Measurements from ENCODE around the gene SERPINI2.

SERPINI2 gene, protein sequence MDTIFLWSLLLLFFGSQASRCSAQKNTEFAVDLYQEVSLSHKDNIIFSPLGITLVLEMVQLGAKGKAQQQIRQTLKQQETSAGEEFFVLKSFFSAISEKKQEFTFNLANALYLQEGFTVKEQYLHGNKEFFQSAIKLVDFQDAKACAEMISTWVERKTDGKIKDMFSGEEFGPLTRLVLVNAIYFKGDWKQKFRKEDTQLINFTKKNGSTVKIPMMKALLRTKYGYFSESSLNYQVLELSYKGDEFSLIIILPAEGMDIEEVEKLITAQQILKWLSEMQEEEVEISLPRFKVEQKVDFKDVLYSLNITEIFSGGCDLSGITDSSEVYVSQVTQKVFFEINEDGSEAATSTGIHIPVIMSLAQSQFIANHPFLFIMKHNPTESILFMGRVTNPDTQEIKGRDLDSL

DNA sequence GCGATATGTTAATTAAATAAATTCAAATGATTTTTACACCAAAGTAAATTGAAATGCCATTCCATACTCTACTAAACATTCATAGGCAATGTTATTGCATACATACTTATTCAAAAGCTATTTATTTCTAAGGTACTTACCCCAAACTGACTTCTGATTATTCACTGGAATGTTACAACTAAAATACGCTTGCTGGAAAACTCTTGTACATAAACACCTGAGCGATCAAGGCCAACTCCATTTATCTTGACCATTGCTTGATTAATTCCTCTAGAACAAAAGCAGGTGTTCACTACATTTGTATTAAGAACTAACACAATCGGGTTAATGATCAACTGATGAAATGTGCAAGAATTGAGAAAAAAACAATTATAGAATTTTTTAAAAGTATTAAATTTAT lies at the start of gene SERPINI2:
Gene SERPINI2 (minus strand): TSS at position 180 of the 400 bp plus-strand sequence. CDS start 2,208 bp downstream, outside the sequence.
- DNase-seq, result no peak

DNA sequence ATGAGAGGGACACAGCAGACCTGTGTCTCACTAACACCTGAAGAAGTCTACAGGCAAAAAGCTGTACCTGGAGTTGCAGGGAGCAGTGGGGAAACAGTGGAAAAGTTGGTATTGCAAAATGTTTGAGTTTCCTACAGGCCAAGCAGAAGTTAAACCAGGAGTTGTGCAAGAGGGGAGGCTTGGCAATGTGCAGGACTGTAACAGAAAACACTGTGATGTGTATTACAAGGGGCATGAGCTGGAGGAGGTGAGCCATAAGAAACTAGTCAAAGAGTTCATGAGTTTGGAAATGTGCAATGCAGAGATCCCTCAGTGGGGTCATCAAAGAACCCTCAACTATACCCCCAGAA lies 47.1 kb upstream of the SERPINI2 start:
- DNase-seq, result no peak

DNA sequence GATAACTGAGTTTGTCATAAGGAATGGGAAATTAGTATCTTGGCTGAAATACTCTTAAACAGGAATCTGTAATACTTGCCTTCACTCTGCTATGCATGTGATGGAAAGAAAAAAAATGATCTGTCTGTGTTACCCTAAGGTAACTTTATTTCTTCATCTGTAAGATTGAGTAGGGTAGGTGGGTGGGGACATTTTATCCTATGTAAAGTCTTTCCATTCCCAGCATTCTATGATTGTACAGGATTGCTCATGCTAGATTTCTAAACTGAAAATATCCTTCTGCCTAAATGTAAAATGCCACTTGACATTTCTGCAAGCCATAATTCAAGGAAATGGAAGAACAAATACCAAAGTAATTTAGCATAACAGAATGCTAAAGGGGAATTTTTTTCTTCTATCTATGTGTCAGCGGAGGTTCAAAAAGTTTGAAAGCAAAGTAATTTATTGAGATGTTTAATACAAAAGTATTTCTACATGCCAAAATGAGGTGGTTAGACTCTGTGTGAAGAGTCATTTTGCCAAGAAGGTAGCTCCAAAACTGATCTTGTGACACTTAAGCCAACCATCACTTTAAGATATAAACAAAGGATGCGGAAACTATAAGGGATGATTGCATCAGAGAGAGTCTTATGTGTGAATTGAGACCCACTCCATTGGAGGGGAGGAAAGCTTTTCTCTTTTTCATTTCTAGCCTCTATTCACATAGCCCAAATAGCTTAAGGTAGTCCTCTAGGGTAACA lies 46.6 kb upstream of the SERPINI2 start:
- no peak for DNase-seq

DNA sequence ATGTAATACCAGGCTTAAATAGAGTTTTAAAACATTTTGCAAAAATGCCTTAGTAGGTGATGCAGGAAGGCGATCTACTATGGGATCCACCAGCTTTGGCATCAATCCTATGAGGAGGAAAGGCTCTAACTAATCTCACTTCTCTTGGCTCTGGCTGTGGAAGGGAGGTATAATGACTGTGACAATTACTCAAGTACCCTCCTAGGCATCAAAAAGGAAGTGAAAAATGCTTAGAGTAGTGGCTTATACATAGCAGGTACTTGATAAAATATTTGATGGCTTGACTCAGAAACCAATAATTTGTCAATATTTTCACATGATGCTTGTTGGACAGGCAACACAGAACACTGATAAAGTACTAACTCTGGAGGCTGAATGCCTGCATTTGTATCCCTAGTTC lies 34.1 kb upstream of the SERPINI2 start:
- DNase-seq, result no peak

DNA sequence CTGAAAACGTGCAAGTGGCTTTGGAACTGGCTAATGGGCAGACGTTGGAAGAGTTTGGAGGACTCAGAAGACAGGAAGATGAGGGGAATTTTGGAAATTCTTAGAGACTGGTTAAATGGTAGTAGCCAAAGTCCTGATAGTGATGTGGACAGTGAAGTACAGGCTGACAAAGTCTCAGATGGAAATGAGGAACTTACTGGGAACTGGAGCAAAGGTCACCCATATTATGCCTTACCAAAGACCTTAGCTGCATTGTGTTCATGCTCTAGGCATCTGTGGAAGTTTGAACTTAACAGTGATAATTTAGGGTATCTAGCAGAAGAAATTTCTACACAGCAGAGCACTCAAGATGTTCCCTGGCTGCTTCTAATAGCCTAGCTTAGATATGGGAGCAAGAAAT lies 28.6 kb upstream of the SERPINI2 start:
- DNase-seq, result no peak

DNA sequence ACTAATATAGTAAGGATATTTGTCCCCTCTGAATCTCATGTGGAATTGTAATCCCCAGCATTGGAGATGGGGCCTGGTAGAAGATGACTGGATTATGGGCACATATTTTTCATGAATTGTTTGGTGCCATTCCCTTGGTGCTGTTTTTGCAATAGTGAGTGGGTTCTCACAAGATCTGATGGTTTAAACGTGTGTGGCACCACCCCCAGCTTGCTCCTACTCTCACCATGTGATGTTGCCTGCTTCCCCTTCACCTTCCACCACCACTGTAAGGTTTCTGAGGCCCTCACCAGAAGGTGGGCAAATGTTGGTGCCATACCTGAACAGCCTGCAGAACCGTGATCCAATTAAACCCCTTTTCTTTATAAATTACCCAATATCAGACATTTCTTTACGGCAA lies 28.1 kb upstream of the SERPINI2 start:
- DNase-seq, result no peak

DNA sequence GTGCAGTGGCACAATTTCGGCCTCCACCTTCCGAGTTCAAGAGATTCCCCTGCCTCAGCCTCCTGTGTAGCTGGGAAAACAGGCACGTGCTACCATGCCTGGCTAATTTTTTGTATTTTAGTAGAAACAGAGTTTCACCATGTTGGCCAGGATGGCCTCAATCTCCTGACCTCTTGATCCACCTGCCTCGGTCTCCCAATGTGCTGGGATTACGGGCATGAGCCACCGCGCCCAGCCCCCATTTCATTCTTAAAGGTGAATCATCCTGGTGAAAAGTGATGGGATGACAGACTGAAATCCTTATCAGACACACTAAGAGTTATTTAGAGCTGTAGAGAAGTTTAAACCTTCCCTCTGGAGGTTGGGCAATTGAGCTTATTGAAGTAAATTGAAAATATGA lies 24.1 kb upstream of the SERPINI2 start:
- no peak for DNase-seq

DNA sequence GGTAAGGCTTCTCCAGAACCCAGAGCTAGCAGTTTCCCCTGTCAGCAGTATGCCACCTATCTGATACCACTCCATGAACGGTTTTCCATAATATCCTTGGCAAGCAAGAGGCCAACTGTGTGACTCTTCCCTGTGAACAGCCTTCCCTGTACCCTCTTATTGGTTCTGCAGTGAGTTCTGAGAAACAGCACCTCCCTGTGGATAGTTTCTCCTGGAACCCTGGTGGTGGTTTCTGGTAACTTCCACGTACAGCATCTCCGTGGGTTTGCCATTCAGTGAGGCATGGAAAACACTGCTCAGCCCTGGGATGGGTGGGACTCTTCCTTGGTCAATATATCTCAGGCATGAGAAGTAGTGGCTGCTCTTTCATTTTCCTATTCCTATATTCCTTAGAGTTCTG lies 19.4 kb upstream of the SERPINI2 start:
- DNase-seq, result no peak

DNA sequence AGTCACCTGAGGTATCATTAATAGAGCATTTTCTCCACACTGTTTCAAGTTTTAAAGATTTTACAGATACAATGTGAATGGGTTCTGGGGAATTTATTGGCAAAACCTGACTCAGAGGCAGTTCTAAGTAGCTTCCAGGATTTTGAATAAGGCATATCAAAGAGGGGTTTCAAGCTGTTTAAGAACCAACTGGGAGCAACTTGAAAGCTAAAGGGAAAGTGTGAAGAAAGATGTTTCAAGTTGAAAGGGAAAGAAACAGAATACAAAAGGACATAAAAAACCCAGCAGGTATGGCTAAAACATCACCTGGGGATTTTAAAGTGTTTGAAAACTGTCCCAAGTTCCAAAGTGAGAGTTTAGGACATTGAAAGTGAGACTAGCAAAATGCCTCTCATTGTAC lies 17.8 kb upstream of the SERPINI2 start:
- no peak for DNase-seq

DNA sequence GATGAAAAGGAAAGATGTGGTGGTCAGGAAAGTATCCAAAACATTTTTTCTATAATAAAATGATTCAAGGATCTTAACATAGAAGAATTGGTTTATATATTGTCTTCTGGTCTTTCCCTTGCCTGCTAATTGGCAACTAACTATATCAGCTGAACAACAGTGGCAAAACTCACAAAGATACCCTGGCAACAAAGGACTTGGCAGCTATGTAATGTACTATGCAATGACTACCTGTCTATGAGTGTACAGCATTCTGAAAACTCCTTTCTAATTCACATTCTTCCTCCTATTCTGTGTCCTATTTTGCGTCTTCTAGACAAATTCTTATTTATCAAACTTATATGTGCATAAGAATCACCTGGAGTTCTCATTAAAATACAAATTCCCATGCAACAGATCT lies 15.7 kb upstream of the SERPINI2 start:
- no peak for DNase-seq

DNA sequence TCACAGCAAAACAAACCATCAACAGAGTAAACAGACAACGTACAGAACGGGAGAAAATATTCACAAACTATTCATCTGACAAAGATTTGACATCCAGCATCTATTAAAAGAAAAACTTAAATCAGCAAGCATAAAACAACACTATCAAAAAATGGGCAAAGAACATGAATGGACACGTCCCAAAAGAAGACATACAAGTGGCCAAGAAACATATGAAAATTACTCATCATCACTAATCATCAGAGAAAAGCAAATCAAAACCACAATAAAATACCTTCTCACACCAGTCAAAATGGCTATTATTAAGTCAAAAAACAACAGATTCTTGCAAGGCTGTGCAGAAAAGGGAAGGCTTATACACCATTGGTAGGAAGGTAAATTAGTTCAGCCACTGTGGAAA lies 13.7 kb upstream of the SERPINI2 start:
- DNase-seq, result no peak

DNA sequence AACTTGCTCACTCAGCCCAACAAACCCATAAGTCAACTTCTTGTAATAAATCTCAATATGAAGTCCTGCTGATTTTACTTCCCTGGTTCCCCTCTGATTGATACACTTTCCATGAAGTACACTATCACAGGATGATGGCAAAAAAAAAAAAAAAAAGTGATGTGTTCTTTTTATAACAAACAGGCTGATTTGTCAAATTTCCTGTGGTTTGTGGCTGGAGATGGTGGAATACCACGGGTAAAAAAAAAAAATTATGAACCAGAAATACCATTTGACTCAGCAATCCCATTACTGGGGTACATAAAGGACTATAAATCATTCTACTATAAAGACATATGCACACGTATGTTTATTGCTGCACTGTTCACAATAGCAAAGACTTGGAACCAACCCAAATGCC lies 10.7 kb upstream of the SERPINI2 start:
- DNase-seq, result no peak

DNA sequence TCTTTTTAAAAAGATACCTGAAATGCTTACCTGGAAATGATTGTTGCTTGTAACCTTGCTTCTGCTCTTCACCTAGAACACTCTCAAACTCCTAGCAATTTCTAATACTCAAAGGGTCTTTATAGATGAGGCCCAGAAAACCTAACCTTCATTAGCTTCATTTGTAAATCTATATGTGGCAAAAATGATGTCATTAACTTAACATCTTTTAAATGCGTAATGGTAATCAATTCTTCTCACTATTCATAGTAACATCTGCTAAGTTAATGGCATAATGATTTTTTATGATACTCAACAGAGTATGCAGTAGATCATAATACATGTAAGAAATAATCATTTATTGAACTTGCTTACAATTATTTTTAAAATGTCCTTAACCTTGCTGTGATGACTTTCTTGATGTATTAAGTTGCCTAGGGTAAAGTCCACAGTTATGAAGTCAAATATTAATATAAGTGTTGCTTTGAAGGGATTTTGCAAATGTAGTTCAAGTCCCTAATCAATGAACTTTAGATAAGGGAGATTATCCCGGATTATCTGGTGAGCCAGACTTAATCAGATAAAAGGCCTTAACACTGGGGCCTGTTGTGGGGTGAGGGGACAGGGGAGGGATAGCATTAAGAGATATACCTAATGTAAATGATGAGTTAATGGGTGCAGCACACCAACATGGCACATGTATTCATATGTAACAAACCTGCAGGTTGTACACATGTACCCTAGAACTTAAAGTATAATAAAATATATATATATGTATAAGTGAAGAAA lies 10.1 kb upstream of the SERPINI2 start:
- DNase-seq, result no peak

DNA sequence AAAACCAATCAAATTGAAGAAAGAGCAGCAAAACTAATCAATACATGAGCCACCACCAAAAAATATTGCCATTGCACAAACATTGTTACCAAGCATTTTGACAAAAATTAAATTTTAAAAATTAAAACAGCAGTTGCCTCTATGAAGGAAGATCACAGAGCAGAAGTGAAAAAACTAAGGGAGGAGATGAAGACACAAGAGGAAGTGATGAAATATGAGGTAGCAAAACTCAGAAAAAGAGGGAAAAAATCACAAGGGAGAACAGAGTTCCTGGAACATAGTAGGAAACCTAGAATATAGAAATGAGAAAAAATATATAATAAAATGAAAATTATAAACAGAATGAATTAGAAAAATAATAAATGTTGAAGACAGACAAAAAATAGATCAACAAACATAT lies 7.3 kb upstream of the SERPINI2 start:
- no peak for DNase-seq

DNA sequence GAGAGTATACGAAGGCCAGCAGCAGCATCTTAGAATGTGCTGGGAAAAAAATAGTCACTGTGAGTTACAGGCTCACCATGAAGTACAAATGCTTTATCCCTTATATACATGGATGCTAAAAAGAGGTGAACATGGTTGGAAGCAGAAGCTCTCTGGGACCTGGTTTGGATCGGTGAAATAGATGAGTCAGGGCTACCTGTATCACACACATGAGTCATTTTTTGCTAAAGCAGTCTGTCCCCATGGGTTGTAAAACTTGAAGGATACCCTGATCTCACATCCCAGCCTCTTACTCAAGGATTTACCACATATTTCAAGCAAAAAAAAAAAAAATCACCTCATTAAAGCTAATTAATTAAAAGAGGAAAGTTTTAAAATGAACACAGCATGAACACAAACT lies 6.9 kb upstream of the SERPINI2 start:
- no peak for DNase-seq

DNA sequence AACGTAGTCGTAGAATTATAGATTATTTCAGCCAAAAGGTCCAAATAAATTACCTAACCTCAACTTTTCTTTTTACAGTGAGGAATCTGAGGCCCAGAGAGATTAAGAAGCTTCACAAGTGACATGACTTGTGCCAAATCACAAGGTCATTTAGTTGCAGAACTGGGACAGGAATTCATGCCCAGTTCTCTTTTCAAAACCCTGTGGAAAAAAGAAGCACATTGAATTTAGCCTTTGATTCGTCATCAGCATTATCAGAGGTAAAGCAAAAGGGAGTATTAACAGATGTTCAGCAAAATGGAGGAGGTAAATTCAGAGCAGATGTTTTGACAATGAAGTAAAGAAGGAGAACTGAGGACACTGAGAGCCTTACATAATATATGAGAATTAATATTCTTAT lies 4.5 kb downstream of the SERPINI2 start:
- DNase-seq, result no peak

DNA sequence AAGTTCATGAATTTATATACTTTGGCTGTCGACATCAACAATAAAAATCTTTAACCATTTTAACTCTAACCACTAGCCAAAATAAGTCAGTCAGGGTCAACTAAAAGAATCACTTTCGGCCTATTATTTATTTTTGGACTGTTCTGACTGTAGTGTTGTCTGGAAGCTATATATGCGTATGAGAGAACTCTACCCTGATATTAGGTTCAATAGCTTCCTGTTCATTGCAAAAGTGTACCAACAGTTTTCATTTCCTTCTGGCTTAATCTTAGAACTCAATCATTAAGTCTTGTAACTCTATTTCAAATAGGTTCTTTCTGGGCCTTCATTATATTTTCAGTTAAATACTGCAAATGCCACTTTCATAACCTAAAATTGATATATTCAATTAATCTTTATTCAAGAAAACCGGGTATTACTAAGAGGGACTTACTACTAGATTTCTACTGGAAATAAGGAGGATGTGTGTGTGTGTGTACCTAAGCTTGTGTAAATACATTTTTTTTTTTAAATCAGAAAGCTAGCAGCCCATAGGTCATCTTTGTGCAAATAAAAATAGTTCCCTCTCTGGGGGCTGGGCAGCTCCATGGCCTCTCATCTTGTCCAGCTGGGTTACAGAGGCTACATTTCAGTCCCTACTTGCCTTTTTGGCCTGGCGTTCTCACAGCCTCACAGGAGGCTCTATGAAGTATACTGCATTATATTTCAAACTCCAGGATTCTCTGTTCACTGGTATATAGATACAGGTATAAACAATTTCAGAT lies 5.8 kb downstream of the SERPINI2 start:
- DNase-seq, result no peak

DNA sequence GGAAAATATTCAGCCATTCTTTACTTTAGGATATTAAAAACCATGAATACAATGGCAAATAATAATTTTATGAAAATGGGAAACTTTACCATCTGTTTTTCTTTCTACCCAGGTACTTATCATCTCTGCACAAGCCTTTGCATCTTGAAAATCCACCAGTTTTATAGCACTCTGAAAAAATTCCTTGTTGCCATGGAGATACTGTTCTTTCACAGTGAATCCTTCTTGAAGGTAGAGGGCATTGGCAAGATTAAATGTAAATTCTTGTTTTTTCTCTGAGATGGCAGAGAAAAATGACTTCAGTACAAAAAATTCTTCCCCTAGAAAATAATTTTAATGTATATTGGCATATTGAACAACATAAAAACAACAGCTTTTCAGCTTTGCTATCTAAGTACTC lies 6.9 kb downstream of the SERPINI2 start:
- no peak for DNase-seq

DNA sequence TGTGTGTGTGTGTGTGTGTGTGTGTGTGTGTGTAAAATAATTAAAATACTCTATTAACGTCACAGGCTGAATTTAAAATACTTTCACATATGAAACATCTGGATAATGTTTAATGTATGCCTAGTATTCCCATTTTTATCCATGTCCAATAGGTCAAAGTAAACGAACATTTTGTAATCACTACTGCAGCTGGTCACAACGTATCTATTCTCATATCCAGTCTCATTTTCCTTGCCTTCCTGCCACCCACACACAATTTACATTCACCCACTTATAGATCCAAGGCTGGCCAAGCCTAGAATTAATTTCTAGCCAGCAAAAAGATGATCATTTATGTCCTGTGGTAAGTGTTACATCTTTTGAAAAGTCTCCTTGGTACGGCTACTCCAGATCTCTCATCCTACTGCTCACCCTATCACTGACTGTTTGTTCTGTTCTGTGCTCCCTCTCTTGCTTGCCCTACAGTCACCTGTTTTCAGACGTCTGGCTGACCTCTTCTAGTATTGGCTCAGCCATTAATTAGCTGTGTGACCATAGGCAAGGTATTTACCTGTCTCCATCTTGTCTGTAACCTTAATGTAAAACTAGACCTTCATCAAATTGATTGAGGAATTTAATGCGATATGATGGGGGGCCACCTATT lies 17.6 kb downstream of the SERPINI2 start:
- no peak for DNase-seq

DNA sequence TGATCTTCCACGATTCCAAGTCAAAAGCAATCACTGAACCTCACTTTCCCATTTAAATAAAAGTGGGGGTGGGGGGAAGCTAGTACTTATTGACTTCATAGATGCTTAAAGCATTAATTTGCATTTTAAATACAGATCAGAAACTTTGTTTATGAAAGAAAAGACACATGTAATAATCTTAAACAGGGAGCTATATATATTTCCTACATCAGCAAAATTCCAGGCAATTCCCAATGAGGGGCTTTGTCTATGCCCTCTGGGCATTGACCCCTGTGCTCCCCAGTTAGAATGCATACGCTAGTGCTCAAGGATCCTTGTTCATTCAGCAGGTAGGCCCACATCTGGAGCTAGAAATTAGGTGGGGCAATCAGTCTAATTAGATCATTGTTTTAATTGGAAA lies 20.0 kb downstream of the SERPINI2 start:
- DNase-seq, result no peak

DNA sequence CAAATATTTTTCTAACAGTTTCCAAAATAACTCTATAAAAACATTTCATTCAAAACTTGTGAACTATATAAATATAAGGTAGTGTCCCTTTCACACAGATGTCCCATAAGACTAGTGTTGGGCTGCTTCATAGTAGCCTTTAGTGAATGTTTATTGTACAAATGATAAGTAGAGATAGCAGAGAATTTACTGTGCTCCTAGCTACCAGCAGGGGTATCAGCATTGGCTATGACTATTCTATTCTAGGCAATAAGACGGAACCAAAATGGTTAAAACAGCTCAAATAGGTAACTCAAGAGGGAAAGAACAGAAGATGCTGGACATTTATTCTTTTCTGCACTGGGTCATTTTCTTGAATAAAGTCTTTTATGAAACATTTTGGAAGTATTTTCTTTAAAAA lies 22.6 kb downstream of the SERPINI2 start:
- DNase-seq, result no peak

DNA sequence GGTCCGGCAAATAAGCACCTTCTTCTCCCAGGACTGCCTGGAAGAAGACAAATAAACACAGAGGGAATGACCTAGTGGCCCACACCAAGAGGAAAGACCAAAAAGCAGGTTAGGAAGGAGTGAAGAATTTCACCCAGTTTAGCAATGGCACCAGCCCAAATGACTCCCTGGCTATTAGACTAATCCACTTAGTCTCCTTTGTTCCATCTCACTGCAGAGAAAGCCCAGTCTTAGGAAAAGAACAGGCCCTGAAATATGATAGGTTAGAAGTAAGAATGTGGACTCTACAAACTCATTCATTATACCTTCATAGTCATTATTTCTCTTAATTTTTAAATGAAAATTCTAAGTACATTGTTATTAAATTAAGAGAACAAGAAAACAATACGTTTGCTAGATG lies 23.2 kb downstream of the SERPINI2 start:
- DNase-seq, result no peak

DNA sequence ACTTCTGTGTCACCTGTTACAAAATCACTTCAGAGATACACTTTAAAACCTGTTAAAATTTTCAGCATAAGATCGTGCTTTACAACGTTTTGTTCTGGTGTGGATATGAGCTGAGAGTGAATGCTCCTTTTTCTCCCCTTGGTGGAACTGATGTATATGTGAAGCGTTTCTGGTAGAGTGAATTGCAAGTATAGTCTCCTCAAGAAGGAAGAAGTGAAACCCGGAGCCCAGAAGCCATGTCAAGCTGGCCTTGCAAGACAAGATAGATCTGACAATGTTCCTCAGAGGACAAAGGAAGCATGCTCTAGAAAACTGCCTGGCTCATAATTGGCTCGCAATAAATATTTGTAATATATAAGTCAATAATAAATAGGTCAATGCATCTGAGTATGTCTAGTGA lies 23.6 kb downstream of the SERPINI2 start:
- DNase-seq, result no peak

All from amniotic stem cell (primary cell).